Fibroblast of pulmonary artery (primary cell): ENCODE measurements around the gene MYL6B.

ENCODE experiments used
- DNase-seq: peaks from one replicate; pipeline ENCODE4 v3.0.0-alpha.2; 2010; ENCODE audit warnings: low read depth
- H3K4me3 ChIP-seq: replicated peaks from 2 replicates; pipeline ENCODE4 v1.5.1; 2011; ENCODE audit warnings: low read depth, mild to moderate bottlenecking, control low read depth, low read length, moderate library complexity
- CTCF ChIP-seq: IDR thresholded peaks from 2 replicates; pipeline ENCODE4 v1.5.1; 2011; ENCODE audit warnings: mild to moderate bottlenecking, control low read depth, low read length, inconsistent platforms; ENCODE audit errors: missing control alignments

The MYL6B gene

GRCh38 chr12:56162468-56163290 lies 10.3 kb downstream of the MYL6B start:
- DNase-seq: peak; percentile 20
- no peak for TF ChIP-seq CTCF

GRCh38 chr12:56163533-56164344 lies 11.4 kb downstream of the MYL6B start:
- DNase-seq: no peak
- no peak for TF ChIP-seq CTCF
- H3K4me3 ChIP-seq: no peak overlapping the region

More at GRCh38 chr12:56162468-56163290, 10.3 kb downstream of the MYL6B start:
- no peak overlapping the region for H3K4me3 ChIP-seq

GRCh38 chr12:56164345-56164729 lies 11.9 kb downstream of the MYL6B start:
- no peak overlapping the region for H3K4me3 ChIP-seq
- DNase-seq: no peak
- TF ChIP-seq CTCF: no peak

GRCh38 chr12:56165369-56165768 lies 13.0 kb downstream of the MYL6B start:
- no peak for TF ChIP-seq CTCF
- DNase-seq: no peak
- H3K4me3 ChIP-seq: no peak overlapping the region

DNA sequence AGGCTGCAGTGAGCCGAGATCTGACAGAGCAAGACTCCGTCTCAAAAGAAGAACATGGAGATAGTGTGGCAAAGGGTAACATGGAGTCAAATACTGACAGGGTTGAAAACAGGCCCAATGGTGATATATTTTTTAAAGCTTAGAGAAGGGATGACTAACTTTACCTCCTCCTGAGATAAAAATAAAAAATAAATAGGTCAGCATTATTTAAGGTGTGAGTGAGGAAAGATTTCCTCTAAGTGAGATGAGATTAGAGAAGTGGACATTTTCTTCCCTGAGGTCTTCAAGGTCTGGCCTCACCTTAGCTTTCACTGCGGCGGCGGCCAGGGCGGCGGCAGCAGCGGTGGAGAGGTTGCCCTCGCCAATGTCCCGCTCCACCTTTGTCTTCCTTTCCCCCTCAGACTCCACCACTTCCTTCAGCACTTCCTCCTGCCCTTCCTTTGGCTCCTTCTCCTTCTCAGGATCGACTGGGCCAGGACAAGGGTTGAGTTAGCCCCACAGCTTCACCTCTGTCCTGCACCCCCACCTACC lies 16.9 kb downstream of the MYL6B start:
- no peak for TF ChIP-seq CTCF
- DNase-seq: no peak
- H3K4me3 ChIP-seq: no peak overlapping the region

DNA sequence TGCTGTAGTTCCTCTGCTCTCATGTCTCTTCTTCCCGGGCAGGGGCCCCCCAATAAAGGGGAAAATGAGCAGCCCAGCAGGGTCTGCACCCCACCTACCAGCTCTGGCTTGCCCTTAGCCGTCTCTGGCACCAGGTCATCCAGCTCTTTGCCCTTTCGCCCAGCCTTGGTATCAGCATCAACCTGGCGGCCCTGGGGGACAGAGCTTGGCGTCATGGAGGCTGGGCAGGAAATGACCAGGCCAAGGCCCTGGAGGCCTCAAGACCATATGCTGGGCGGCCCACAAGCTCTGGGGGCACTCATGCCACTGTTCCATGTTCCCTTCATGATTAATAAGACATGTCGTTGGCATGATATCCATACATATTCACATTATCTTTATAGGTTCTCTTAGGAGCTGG lies 20.5 kb downstream of the MYL6B start:
- TF ChIP-seq CTCF: no peak
- H3K4me3 ChIP-seq: no peak overlapping the region
- DNase-seq: no peak
